GM18507 (cell line): ENCODE results near the gene LGALS14.
A peak's percentile ranks its signal among the peaks of the same experiment; 100 is the strongest.

Experiments used
- DNase-seq: peaks from one replicate; pipeline ENCODE4 v3.0.0; 2011; ENCODE audit warnings: low read depth; ENCODE audit not compliant: insufficient read length; ENCODE audit errors: extremely low spot score
- FAIRE-seq: peaks from 2 replicates; lab custom pipeline; 2011; peaks lifted over from hg19 to GRCh38; lab: Jason Lieb, UNC

Gene LGALS14

GRCh38 chr19:39737891-39738290 is 33.6 kb downstream of the LGALS14 start, which contains the start of gene CLC:
Gene CLC (minus strand): TSS chr19:39738029. CDS start chr19:39737952, 77 bp downstream.
- DNase-seq, result no peak
- FAIRE-seq, result no peak

- no peak for DNase-seq
Observed at GRCh38 chr19:39738814-39739213, 34.5 kb downstream of the LGALS14 start.

GRCh38 chr19:39740395-39740794 is 36.1 kb downstream of the LGALS14 start:
- DNase-seq, result no peak
- FAIRE-seq, result no peak

More at GRCh38 chr19:39738814-39739213, 34.5 kb downstream of the LGALS14 start:
- no peak for FAIRE-seq

- DNase-seq (no peak), FAIRE-seq (no peak)
Observed at GRCh38 chr19:39745643-39746042, 41.4 kb downstream of the LGALS14 start.

GRCh38 chr19:39746836-39747529 is 42.7 kb downstream of the LGALS14 start:
- DNase-seq (no peak), FAIRE-seq (no peak)

GRCh38 chr19:39749981-39750380 is 45.7 kb downstream of the LGALS14 start:
- FAIRE-seq, result no peak
- no peak for DNase-seq

GRCh38 chr19:39752390-39752789 is 48.1 kb downstream of the LGALS14 start:
- no peak for DNase-seq
- no peak for FAIRE-seq

- no peak for FAIRE-seq
Observed at GRCh38 chr19:39752795-39753194, 48.5 kb downstream of the LGALS14 start.

GRCh38 chr19:39754544-39754943 is 50.3 kb downstream of the LGALS14 start:
- FAIRE-seq (no peak), DNase-seq (no peak)

More at GRCh38 chr19:39752795-39753194, 48.5 kb downstream of the LGALS14 start:
- DNase-seq, result no peak

- FAIRE-seq, result peak; percentile 54
Observed at GRCh38 chr19:39754971-39755370, 50.7 kb downstream of the LGALS14 start.

More at GRCh38 chr19:39754971-39755370, 50.7 kb downstream of the LGALS14 start:
- no peak for DNase-seq
